COLO668 (cell line): Measurements from ENCODE around the gene INSRR.
A peak's percentile ranks its signal among the peaks of the same experiment; 100 is the strongest.

Experiments used
- DNase-seq: peaks from one replicate; lab custom pipeline; 2025; ENCODE audit not compliant: unreplicated experiment; lab: John Stamatoyannopoulos, UW

Gene INSRR

GRCh38 chr1:156875341-156875615, 16.4 kb upstream of the INSRR start:
- DNase-seq, result no peak

- no peak for DNase-seq
Measured at GRCh38 chr1:156874572-156875340, 15.8 kb upstream of the INSRR start.

GRCh38 chr1:156874142-156874541, 15.2 kb upstream of the INSRR start:
- no peak for DNase-seq

- no peak for DNase-seq
Measured at GRCh38 chr1:156873659-156874058, 14.7 kb upstream of the INSRR start.

- no peak for DNase-seq
Measured at GRCh38 chr1:156869455-156869854, 10.5 kb upstream of the INSRR start.

GRCh38 chr1:156868341-156868740, 9.4 kb upstream of the INSRR start:
- DNase-seq, result peak; percentile 34

GRCh38 chr1:156866249-156866909, 7.5 kb upstream of the INSRR start:
- DNase-seq, result no peak

GRCh38 chr1:156865865-156866248, 6.9 kb upstream of the INSRR start:
- no peak for DNase-seq

- no peak for DNase-seq
Measured at GRCh38 chr1:156865258-156865657, 6.3 kb upstream of the INSRR start.

- no peak for DNase-seq
Measured at GRCh38 chr1:156864796-156865195, 5.9 kb upstream of the INSRR start.

GRCh38 chr1:156863631-156864030, 4.7 kb upstream of the INSRR start:
- no peak for DNase-seq

- DNase-seq, result no peak
Measured at GRCh38 chr1:156862997-156863599, 4.2 kb upstream of the INSRR start.

- no peak for DNase-seq
Measured at GRCh38 chr1:156862584-156862983, 3.7 kb upstream of the INSRR start.

- peak; percentile 80 for DNase-seq
Measured at GRCh38 chr1:156860628-156861423, 1.9 kb upstream of the INSRR start, which contains the start of gene NTRK1. NTRK1 (plus strand) TSS chr1:156860865; CDS start chr1:156860935, 70 bp downstream.

GRCh38 chr1:156860113-156860627, 1.3 kb upstream of the INSRR start:
- peak; percentile 62 for DNase-seq

GRCh38 chr1:156859523-156860112, 701 bp upstream of the INSRR start:
- DNase-seq, result peak; percentile 53

- DNase-seq, result no peak
Measured at GRCh38 chr1:156858555-156858956, 361 bp downstream of the INSRR start.

- no peak for DNase-seq
Measured at GRCh38 chr1:156857532-156857931, 1.4 kb downstream of the INSRR start.

- no peak for DNase-seq
Measured at GRCh38 chr1:156856282-156856785, 2.6 kb downstream of the INSRR start.

GRCh38 chr1:156854634-156855033, 4.3 kb downstream of the INSRR start:
- no peak for DNase-seq

GRCh38 chr1:156853761-156854160, 5.2 kb downstream of the INSRR start:
- DNase-seq, result no peak
